Activated naive CD8-positive, alpha-beta T cell (primary cell): Measurements from ENCODE around the gene ACE.

Source experiments
- H3K27ac Mint-ChIP-seq: one replicate; pipeline ENCODE4 v1.8.0; 2021; ENCODE audit warnings: mixed read lengths
- H3K27me3 Mint-ChIP-seq: one replicate; pipeline ENCODE4 v1.8.0; 2021; ENCODE audit warnings: mixed read lengths
- H3K36me3 Mint-ChIP-seq: one replicate; pipeline ENCODE4 v1.8.0; 2021; ENCODE audit warnings: mixed read lengths
- H3K4me1 Mint-ChIP-seq: one replicate; pipeline ENCODE4 v1.8.0; 2021; ENCODE audit warnings: low read depth, mixed read lengths
- H3K4me3 Mint-ChIP-seq: one replicate; pipeline ENCODE4 v1.8.0; 2021; ENCODE audit warnings: mild to moderate bottlenecking, mixed read lengths
- H3K9me3 Mint-ChIP-seq: one replicate; pipeline ENCODE4 v1.8.0; 2021; ENCODE audit warnings: low read depth, mixed read lengths

Gene ACE

GRCh38 chr17:63503341-63503705 is 26.5 kb downstream of the ACE start:
- peaks cover 17% of the 10 kb centered on the region for H3K27me3 Mint-ChIP-seq
- no peak overlapping the region for H3K4me3 Mint-ChIP-seq
- H3K27ac Mint-ChIP-seq = no peak overlapping the region
- no peaks in the 10 kb centered on the region for H3K4me1 Mint-ChIP-seq
- peaks cover 2% of the 10 kb centered on the region for H3K36me3 Mint-ChIP-seq
- peaks cover 11% of the 10 kb centered on the region for H3K9me3 Mint-ChIP-seq

GRCh38 chr17:63504261-63504660 is 27.4 kb downstream of the ACE start:
- Mint-ChIP-seq H3K4me1 (no peaks in the 10 kb centered on the region), H3K4me3 (no peak overlapping the region), H3K36me3 (peaks cover 2% of the 10 kb centered on the region), H3K27ac (no peak overlapping the region), H3K9me3 (peaks cover 11% of the 10 kb centered on the region), H3K27me3 (peaks cover 19% of the 10 kb centered on the region)

GRCh38 chr17:63505341-63505740 is 28.5 kb downstream of the ACE start:
- H3K36me3 Mint-ChIP-seq = peaks cover 2% of the 10 kb centered on the region
- H3K9me3 Mint-ChIP-seq = peaks cover 11% of the 10 kb centered on the region
- H3K27me3 Mint-ChIP-seq = peaks cover 19% of the 10 kb centered on the region
- H3K27ac Mint-ChIP-seq = no peak overlapping the region
- H3K4me3 Mint-ChIP-seq = no peak overlapping the region
- H3K4me1 Mint-ChIP-seq = no peaks in the 10 kb centered on the region

GRCh38 chr17:63506627-63507026 is 29.8 kb downstream of the ACE start:
- no peak overlapping the region for H3K4me3 Mint-ChIP-seq
- peaks cover 2% of the 10 kb centered on the region for H3K36me3 Mint-ChIP-seq
- H3K27me3 Mint-ChIP-seq = peaks cover 19% of the 10 kb centered on the region
- peaks cover 11% of the 10 kb centered on the region for H3K9me3 Mint-ChIP-seq
- no peak overlapping the region for H3K27ac Mint-ChIP-seq
- no peaks in the 10 kb centered on the region for H3K4me1 Mint-ChIP-seq

GRCh38 chr17:63511331-63511730 is 34.5 kb downstream of the ACE start:
- H3K27ac Mint-ChIP-seq = no peak overlapping the region
- no peak overlapping the region for H3K4me3 Mint-ChIP-seq
- no peaks in the 10 kb centered on the region for H3K36me3 Mint-ChIP-seq
- no peaks in the 10 kb centered on the region for H3K4me1 Mint-ChIP-seq
- no peaks in the 10 kb centered on the region for H3K9me3 Mint-ChIP-seq
- peaks cover 8% of the 10 kb centered on the region for H3K27me3 Mint-ChIP-seq

GRCh38 chr17:63512388-63512787 is 35.5 kb downstream of the ACE start:
- Mint-ChIP-seq H3K27ac (no peak overlapping the region), H3K4me3 (no peak overlapping the region), H3K4me1 (no peaks in the 10 kb centered on the region), H3K36me3 (no peaks in the 10 kb centered on the region), H3K9me3 (no peaks in the 10 kb centered on the region), H3K27me3 (peaks cover 4% of the 10 kb centered on the region)

GRCh38 chr17:63512896-63513644 is 36.2 kb downstream of the ACE start:
- Mint-ChIP-seq H3K4me1 (no peaks in the 10 kb centered on the region), H3K36me3 (no peaks in the 10 kb centered on the region), H3K4me3 (no peak overlapping the region), H3K27me3 (peaks cover 4% of the 10 kb centered on the region), H3K27ac (no peak overlapping the region), H3K9me3 (no peaks in the 10 kb centered on the region)

- H3K27ac Mint-ChIP-seq = no peak overlapping the region
- peaks cover 2% of the 10 kb centered on the region for H3K27me3 Mint-ChIP-seq
- H3K36me3 Mint-ChIP-seq = no peaks in the 10 kb centered on the region
- H3K4me3 Mint-ChIP-seq = no peak overlapping the region
- no peaks in the 10 kb centered on the region for H3K4me1 Mint-ChIP-seq
- H3K9me3 Mint-ChIP-seq = no peaks in the 10 kb centered on the region
These were observed 37.6 kb downstream of the ACE start for GRCh38 chr17:63514477-63514876.

- Mint-ChIP-seq H3K9me3 (no peaks in the 10 kb centered on the region), H3K27ac (no peak overlapping the region), H3K4me3 (no peak overlapping the region), H3K27me3 (peaks cover 2% of the 10 kb centered on the region), H3K36me3 (no peaks in the 10 kb centered on the region), H3K4me1 (no peaks in the 10 kb centered on the region)
These were observed 38.1 kb downstream of the ACE start for GRCh38 chr17:63514974-63515373.

- Mint-ChIP-seq H3K27me3 (peaks cover 2% of the 10 kb centered on the region), H3K4me3 (no peak overlapping the region), H3K4me1 (no peaks in the 10 kb centered on the region), H3K27ac (no peak overlapping the region), H3K9me3 (no peaks in the 10 kb centered on the region), H3K36me3 (no peaks in the 10 kb centered on the region)
These were observed 38.6 kb downstream of the ACE start for GRCh38 chr17:63515426-63515825.

- Mint-ChIP-seq H3K27ac (no peak overlapping the region), H3K4me3 (no peak overlapping the region), H3K9me3 (no peaks in the 10 kb centered on the region), H3K27me3 (peaks cover 6% of the 10 kb centered on the region), H3K36me3 (no peaks in the 10 kb centered on the region), H3K4me1 (no peaks in the 10 kb centered on the region)
These were observed 40.3 kb downstream of the ACE start for GRCh38 chr17:63516910-63517824.

- Mint-ChIP-seq H3K27ac (no peak overlapping the region), H3K27me3 (peaks cover 6% of the 10 kb centered on the region), H3K4me3 (no peak overlapping the region), H3K4me1 (no peaks in the 10 kb centered on the region), H3K36me3 (no peaks in the 10 kb centered on the region), H3K9me3 (no peaks in the 10 kb centered on the region)
These were observed 41.1 kb downstream of the ACE start for GRCh38 chr17:63517825-63518534.

GRCh38 chr17:63519116-63519881 is 42.4 kb downstream of the ACE start:
- Mint-ChIP-seq H3K9me3 (no peaks in the 10 kb centered on the region), H3K4me1 (peaks cover 7% of the 10 kb centered on the region)

More at GRCh38 chr17:63519116-63519881, 42.4 kb downstream of the ACE start:
- Mint-ChIP-seq H3K4me3 (no peak overlapping the region), H3K36me3 (no peaks in the 10 kb centered on the region), H3K27ac (no peak overlapping the region), H3K27me3 (peaks cover 14% of the 10 kb centered on the region)
